HL-60 (cell line): Measurements from ENCODE around the gene DDX59.

Experiments
- DNase-seq, 2 experiments: peaks; one replicate each; pipeline ENCODE4 v3.0.0-alpha.2; 2010 to 2020; ENCODE audit warnings: low read depth in 1 of 2, low spot score in 1 of 2
- H3K27ac ChIP-seq: fragments of 250-450 bp; sonication (Bioruptor Pico); replicated peaks from 2 replicates; pipeline ENCODE4 v1.5.1; 2020; ENCODE audit warnings: mild to moderate bottlenecking, moderate library complexity
- H3K27me3 ChIP-seq: fragments of 250-450 bp; sonication (Bioruptor Pico); 2 replicates; pipeline ENCODE4 v1.5.1; 2021; ENCODE audit warnings: mild to moderate bottlenecking, moderate library complexity; ENCODE audit not compliant: insufficient read depth, poor library complexity, severe bottlenecking
- H3K4me3 ChIP-seq: replicated peaks from 2 replicates; pipeline ENCODE4 v1.5.1; 2011; ENCODE audit warnings: mild to moderate bottlenecking, control low read depth, low read length; ENCODE audit not compliant: insufficient read depth
- CTCF ChIP-seq: IDR thresholded peaks from one replicate; pipeline ENCODE4 v1.5.1; 2011; ENCODE audit warnings: low read length, control low read depth, inconsistent platforms; ENCODE audit not compliant: insufficient read depth
- GABPA ChIP-seq: IDR thresholded peaks from 2 replicates; pipeline ENCODE4 v1.6.1; 2012; ENCODE audit warnings: low read depth
- POLR2AphosphoS5 ChIP-seq: IDR thresholded peaks from 2 replicates; pipeline ENCODE4 v1.6.1; 2012; ENCODE audit warnings: low read depth
- REST ChIP-seq: IDR thresholded peaks from 2 replicates; pipeline ENCODE4 v1.6.1; 2012; ENCODE audit warnings: low read depth; ENCODE audit not compliant: insufficient replicate concordance
- SPI1 ChIP-seq: IDR thresholded peaks from 2 replicates; pipeline ENCODE4 v1.6.1; 2012; ENCODE audit warnings: low read depth, mild to moderate bottlenecking, borderline replicate concordance

DDX59 gene

GRCh38 chr1:200626853-200627534 is 42.7 kb downstream of the DDX59 start:
- Histone ChIP-seq H3K27ac (no peak overlapping the region), H3K4me3 (no peak overlapping the region), H3K27me3 (no peaks in the 10 kb centered on the region)
- TF ChIP-seq REST (no peak), CTCF (no peak), POLR2AphosphoS5 (no peak), GABPA (no peak), SPI1 (no peak)
- DNase-seq, result no peak

- DNase-seq, result no peak
- no peak for TF ChIP-seq CTCF
- no peak for TF ChIP-seq GABPA
- no peak for TF ChIP-seq POLR2AphosphoS5
- no peak for TF ChIP-seq SPI1
- TF ChIP-seq REST, result no peak
- H3K27ac ChIP-seq, result no peak overlapping the region
- H3K27me3 ChIP-seq, result no peaks in the 10 kb centered on the region
- no peak overlapping the region for H3K4me3 ChIP-seq
Measured at GRCh38 chr1:200625381-200625824, 44.3 kb downstream of the DDX59 start.

- TF ChIP-seq GABPA, result no peak
- TF ChIP-seq POLR2AphosphoS5, result no peak
- TF ChIP-seq CTCF, result no peak
- no peak for TF ChIP-seq SPI1
- TF ChIP-seq REST, result no peak
- Histone ChIP-seq H3K4me3 (no peak overlapping the region), H3K27ac (no peak overlapping the region), H3K27me3 (no peaks in the 10 kb centered on the region)
- DNase-seq, result no peak
Measured at GRCh38 chr1:200624679-200625335, 44.9 kb downstream of the DDX59 start.
